Measurements from ENCODE around the gene LRMDA.
"Not testable (repeated sequence)": the region's sequence is repeated elsewhere in the genome, so short reads cannot be mapped to it uniquely, and the experiment has no call there.

The LRMDA gene

DNA sequence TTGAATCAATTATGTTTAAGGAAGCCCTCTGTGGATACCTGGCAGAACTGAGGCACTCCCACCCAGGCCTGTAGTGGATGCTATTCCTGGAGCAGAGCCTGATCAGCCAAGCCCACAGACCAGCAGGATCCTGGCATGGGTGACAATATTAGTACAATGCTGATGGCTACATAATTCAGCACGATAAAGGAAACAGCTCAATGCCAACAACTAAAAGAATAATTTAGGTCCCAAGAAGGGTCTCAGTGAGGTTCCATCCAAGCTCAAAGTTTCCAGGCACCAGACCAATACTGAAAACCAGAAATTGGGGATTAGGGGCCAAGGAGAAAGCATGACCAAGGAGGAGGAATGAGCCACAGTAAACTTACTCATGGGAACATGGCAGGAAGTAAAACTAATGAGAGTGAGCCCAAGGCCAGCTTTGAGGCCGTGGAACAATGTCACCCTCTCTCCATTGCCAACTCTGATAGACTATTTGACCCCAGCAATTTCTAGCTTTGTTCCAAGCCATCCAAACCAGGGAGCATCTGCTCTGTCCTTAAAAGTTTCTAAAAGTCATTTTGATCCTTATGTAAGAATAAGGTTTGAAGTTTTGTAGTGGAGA, 1123.7 kb downstream of the LRMDA start:
- no peak for DNase-seq (ENCODE audit: low spot score)

DNA sequence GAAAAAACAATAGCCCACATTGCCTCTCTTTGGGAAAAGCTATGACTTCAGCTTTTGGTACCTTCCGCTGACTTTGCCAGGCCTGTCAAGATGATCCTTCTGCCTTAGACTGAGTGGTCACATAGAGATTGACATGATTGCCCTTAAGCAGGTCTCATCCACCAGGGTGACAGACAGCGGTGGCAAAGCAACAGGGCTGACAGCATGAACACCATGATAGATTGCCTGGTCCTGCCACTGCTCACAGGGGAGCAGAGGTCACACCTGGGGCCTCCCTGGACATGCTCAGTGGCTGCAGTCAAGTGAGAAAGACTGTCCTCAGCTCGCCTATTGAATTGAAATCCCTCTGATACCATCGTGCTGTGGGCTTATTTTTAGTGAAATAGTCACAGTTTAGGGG, 1125.9 kb downstream of the LRMDA start:
- DNase-seq (ENCODE audit: low spot score) = no peak

DNA sequence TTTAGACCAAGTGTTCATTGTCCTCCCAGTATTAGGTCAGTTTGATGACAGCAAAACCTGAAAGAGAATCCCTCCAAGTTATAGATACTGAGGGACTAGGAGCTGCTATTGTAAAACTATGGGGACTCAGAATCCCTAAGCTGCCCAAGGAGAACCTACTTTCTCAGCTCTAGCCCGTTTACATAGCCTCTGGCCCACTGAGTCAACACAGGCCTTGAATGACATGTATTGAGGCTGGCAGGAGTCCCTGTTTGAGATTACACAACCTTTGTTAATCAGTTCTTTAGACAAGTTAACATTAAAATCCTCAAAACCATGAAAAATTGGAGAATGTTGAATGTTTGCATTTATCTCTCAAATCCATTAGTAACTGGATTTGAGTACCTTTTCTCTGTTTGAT, 1127.2 kb downstream of the LRMDA start:
- DNase-seq (ENCODE audit: low spot score) = no peak

DNA sequence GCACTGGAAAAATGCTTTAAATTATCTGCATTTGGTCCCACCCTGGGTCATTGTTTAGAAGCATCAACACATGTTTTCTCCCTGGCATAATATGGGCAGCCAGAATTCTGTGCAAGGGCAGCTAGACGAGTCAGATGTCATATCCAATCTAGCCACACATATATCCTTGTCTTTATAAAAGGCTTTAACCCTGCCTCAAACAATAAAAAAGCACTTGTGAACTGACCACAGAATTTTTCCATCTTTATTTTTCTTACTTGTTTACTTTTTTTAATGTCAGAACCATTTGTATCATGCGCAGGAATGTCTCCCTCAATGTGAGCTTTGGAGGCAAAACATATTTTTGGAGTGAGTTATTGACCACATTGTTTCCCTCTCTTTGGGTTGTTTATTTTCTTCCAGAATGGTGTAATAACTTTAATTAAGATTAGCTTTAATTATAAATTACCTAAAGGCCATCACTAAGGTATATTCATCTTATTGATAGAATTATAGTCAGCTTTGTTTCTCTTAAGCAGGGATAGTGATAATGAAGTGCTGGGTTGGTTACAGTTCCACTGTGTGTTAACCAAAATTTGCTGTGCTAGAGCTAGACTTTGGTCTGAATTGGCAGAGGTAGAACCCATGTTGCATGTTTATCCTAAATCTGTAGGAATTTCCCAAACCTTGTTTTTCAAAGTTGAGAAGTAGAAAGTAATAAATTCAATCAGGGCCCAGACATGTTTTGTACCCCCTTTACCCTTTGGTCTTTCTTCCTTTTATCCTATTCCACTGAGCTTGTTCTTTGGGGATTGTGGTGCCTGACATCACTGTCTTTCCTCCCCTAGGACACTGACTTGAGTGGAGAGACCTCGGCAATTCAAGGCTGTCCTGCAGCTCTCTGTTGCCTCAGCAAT, 1127.8 kb downstream of the LRMDA start:
- no peak for DNase-seq (ENCODE audit: low spot score)

DNA sequence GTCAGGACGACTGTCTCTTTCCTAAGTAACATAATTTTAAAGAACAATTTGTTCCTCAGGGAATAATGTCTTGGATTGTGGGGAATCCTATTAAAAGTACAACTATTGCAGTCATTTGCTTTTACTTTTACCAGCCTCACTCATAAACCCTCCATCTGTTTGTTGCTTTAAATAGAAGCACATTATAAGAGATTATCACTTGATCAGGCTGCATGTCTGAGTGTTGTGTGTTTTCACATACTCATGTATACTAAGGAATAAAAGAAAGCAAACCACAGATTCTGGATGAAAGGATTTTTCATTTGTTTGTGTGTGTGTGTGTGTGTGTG, 1128.4 kb downstream of the LRMDA start:
- DNase-seq (ENCODE audit: low spot score) = no peak

DNA sequence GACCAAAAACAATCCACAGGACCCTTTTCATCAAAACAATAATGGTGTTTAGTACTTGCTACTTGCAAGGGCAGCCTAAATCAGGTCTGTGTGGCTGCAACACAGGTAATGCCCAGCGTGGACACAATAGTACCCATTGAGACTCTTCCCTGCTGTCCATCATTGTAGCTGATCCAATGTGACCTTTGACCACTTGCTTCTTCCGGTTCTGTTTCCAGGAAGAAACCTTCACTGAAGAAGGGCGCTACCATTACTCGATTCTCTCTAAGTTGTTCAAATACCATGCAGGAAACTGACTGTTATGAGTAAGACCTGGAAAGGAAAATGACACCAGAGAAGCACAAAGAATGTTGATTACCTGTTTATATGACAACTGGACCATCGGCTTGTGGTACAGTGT, 1128.9 kb downstream of the LRMDA start:
- no peak for DNase-seq (ENCODE audit: low spot score)

DNA sequence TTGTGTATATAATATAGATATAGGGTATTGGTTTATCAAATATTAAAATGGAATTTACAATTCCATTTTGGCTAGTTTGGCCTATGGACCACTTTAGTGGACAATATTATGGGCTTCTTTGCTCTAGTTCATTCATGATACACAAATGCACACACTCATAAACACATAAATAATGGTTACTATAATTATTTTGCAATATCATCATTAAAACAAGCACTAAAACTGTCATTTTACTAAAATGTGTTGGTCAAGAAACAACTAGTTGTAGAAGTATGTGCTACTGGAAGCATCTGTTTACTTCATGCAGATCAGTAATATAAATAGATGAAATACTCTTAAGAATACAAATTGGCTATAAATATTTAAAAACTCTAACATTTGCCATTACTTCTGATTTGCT, 1131.9 kb downstream of the LRMDA start:
- no peak for DNase-seq (ENCODE audit: low spot score)

DNA sequence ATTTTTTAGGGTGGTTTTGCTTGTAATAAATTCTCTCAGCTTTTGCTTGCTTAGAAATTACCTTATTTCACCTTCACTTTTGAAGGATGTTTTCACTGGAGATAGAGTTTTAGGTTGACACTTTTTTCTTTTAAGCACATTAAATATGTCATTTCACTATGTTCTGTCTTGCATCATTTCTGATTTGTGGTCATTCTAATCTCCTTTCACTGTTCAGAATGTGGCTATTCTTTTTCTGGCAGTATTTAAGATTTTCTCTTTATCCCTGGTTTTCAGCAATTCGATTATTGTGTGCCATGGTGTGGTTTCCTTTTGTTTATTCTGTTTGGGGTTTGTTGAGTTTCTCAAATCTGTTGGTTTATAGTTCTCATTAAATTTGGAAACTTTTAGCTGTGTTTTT, 1140.6 kb downstream of the LRMDA start:
- no peak for DNase-seq (ENCODE audit: low spot score)

DNA sequence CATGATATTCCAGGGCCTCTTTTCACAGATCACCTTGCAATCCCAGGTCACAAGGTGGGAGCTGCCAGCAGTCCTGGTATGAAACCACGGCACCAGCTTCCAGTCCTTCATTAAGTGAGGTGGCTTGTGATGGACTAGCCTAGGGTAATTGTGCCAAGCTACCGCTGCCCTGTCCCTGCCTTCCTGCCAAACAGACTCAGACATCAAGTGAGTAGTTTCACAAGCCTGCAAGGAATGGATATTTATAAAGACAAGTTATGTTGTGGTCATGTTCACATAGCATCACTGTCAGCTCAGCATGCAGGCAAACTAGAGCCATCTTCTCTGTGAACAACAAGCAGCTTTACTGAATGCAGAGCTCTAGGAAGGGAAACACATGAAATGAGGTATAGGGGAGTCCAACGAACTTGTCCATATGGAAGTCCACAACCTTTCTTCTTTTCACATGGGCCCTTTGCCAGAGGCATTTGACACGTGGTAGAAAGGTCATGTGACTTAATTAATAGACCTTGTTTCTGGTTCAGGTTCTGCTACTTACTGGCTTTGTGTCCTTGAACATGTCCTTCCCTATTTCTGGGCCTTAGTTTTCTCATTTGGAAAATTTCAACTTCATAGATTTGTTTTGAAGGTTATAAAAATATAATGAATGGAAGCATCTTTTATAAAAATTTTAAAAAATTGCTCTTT, 1145.0 kb downstream of the LRMDA start:
- DNase-seq (ENCODE audit: low spot score) = no peak

DNA sequence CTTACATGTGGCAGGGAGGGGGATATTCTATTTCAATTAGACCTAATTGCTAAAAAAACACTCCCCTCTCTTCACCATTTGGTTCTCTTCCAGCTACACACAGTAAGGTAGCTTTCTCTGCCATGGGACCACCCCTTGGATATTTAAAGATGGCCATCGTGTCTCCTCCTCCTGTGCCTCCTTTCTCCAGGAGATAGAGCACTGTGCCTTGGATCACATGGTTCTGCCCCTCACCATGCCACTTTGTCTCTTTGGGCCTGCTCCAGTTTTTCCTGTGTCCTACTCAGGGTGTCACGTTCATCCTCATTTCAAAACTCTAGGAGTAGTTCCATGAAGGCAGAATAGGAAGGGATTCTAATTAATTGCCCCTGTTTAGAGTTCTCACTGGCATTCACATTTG, 1146.0 kb downstream of the LRMDA start:
- no peak for DNase-seq (ENCODE audit: low spot score)

DNA sequence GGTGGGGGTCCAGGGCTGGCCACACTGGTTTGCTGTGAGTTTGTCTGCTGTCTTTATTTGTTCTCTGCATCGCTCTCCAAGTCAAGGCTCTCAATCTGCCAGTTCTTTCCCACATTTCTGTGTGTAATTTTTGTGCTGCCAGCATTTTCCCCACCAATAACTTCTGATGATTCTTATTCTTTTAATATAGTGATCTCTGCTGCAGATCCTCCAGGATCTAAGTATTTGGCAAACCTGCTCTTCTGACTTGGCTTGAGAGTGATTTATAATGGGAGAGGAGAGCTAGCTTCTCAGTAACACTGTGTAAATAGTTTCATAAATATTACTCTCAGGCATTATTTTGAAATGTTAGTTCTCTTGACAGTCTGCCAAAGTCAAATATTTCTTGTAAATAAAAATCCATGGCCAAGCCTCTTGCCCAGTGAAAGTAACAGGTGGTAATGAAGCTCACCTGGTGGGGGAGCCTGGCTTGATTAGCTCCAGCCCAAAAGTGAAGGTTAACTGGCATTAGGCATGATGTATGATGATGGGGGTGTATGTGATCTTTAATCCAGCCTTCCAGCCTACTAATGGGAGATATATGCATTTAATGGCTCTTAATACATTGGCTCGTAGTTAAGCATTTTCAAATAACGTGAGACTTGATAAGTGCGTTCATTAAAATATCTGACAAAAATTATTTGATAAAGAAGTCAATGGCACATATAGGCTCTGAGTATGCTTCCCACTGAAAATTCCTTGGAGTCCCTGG, 1150.3 kb downstream of the LRMDA start:
- DNase-seq (ENCODE audit: low spot score) = no peak

DNA sequence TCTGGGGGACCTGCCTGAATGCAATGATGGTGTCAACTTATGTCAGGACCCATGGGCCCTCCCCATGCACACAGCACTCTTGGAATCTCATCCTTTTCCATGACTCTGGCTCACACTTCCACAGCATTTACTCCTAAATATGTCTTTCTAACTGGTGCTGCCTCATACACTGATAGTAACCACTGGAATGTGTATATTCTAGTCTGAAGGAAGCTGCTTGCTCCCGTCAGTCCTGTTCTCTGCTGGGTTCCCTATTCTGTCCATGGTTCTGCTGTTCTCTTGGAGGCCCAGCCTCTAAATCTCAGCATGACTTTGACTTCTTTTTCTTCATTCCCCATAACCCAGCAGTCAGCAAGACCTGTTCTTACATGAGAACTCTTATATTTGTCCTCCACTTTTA, 1151.1 kb downstream of the LRMDA start:
- DNase-seq (ENCODE audit: low spot score) = no peak

DNA sequence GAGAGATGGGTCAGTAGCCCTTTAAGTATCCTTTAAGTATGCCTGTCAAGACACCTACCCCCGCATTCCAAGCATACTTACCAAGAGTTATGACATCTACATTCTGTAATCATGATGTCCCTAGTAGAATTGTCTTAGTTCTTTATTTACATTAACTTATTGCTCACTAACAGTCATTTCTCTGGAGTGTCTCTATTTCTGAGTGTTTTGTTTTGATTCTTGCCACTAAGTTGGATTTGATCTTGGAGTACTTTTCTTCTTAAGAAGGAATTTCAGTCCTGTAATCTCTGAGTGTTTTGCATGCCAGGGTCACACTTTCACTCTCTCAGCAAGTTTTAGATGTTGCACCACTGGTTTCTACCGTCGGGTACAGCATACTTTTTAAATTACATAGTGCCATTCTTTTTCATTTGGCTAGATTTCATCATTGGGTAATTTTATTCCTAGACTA, 1152.3 kb downstream of the LRMDA start:
- DNase-seq (ENCODE audit: low spot score) = peak; percentile 41

DNA sequence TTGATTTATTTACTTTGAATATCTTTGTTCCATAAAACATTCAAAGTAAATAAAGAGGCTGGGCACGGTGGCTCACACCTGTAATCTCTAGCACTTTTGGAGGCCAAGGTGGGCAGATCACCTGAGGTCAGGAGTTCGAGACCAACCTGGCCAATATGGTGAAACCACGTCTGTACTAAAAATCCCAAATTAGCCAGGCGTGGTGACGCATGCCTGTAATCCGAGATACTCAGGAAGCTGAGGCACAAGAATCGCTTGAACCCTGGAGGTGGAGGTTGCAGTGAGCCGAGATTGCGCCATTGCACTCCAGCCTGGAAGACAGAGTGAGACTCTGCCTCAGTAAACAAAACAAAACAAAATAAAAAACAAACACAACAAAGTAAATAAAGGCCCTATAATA, 1153.0 kb downstream of the LRMDA start:
- not testable (repeated sequence) for DNase-seq (ENCODE audit: low spot score)

All from iPS-NIHi11 (cell line).